HG02759 (cell line): ENCODE results near the gene SLC35A3.
A peak's percentile ranks its signal among the peaks of the same experiment; 100 is the strongest.
"Not testable (repeated sequence)": the region's sequence is repeated elsewhere in the genome, so short reads cannot be mapped to it uniquely, and the experiment has no call there.

Source experiments
- ATAC-seq: cut with Tn5 transposase; IDR thresholded peaks from one replicate; pipeline ENCODE4 v1.9.1; 2021; ENCODE audit warnings: mild to moderate bottlenecking, moderate library complexity; ENCODE audit not compliant: unreplicated experiment

Gene SLC35A3

GRCh38 chr1:100034470-100034869 lies 64.7 kb downstream of the SLC35A3 start:
- ATAC-seq = no peak

DNA sequence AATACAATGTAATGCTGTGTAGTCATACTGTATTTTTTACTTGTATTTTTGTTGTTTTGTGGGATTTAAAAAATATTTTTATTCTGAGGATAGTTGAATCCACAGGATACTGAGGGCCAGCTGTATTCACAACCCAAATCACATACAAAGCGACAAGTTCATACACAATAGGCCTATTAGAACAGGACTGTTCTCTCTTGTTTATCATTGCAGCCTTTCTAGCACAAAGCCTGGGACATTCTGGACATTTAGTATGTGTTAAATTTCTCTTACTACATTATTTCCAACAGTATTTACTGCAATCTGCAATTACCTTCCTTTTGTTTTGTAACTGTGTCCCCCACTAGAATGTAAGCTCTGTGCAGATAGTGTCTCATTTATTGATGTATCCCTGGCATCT lies 65.4 kb downstream of the SLC35A3 start:
- no peak for ATAC-seq

DNA sequence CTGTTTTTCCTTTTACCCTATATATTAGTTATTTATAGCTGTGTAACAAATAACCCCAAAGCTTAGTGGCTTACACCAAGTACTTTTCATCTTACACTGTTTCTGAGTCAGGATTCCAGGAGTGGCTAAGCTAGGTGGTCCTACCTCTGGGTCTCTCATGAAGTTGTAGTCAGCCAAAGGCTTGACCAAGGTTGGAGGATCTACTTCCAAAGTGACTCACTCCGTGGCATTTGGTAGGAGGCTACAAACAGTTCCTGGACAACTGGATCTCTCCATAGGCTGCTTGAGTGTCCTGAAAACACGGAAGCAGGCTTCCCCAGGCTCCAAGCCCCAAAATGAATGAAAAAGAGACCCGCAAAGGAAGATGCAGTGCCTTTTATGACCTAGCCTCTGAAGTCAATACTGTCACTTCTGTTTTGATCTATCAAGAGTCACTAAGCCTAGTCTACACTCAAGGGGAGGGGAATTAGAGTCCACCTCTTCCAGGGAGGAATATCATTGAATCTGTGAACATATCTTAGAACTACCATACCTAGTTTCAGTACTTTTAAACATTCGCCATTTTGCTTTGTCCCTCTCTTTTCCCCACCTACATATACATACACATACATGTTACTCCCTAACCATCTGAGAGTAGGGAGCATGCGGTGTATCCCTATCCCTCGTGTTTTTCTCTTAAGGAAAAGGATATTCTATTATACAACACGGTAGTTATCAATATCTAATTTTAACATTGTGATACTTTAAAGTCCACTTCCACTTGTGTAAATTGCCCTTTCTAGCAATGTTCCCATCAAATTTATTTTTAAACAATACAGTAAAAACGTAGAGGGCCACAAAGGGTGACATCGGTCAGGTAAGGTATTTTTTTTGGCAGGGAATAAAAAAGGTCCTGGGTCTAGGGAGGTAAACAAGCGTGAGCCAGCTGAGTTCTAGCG lies 67.2 kb downstream of the SLC35A3 start:
- no peak for ATAC-seq

DNA sequence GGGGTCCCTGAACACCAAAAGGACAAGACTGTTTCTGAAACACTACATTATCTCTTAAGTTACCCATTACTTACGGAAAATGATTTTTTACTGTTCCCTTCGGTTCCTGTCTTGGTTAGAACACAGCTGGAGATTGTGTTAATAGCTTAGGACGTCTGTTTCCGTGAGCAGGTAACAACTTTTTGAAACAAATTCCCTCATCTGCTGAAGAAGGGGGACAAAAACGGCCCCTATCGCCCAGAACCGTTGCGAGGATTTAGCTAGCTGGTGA lies 67.8 kb downstream of the SLC35A3 start:
- no peak for ATAC-seq

DNA sequence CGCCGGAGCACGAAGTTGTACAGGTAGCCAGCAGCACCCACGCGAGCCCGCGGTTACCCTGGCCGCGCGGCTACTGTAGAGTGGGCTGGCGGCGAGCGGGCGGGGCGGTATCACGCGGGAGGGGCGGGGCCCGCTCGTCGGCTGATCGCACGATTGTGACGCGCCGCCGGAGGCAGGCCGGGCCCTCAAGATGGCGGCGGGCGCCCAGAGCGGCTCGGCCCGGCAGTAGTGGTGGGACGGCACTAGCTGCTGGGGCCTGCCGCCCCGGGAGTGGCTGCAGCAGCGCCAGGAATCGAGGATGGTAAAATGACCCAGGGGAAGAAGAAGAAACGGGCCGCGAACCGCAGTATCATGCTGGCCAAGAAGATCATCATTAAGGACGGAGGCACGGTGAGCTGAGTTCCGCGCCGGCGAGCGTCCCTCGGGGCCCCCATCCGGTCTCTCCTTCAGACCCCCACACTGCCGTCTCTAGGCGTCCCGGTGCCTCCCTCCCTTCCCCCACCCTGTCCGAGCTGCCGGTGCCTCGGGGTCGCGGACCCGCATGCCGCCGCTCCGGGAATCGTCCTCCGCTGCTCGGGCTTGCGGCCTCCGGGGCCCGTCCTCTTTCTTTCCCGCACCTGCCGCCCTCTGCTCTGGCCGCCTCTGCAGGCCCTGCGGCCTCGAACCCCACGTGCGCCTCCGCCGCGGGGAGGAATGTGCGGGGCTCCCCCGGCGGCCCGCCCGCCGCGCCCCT lies 68.3 kb downstream of the SLC35A3 start:
- ATAC-seq = peak; percentile 89

DNA sequence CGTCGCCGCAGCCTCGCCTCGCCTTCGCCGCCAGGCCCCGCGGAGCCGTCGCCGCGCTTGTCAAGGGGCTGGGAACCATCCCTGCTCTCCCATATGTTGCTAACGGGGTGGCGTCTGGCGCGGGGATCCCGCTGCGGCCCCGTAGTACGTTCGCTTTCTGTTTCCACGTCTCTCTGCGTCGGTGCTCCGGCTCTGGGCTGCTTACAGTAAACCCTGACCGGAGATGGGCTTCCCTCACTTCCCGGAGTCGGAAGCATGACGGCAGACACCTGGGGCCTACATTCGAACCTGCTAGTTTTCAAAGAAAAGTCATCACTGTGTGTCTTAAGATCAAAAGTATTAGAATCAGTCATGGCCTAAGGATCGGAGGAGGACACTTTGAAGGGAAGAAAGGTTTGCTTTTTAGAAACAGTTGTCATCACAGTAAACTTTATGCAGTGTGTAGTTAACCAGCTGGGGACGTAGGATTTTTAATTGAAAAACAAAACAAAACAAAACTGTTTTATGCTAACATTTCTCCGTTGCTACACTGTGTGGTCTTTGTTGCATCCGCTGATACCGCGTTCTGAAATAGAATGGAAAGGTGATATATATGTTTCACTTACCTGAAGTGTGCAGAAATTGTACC lies 69.0 kb downstream of the SLC35A3 start:
- ATAC-seq = peak; percentile 50

DNA sequence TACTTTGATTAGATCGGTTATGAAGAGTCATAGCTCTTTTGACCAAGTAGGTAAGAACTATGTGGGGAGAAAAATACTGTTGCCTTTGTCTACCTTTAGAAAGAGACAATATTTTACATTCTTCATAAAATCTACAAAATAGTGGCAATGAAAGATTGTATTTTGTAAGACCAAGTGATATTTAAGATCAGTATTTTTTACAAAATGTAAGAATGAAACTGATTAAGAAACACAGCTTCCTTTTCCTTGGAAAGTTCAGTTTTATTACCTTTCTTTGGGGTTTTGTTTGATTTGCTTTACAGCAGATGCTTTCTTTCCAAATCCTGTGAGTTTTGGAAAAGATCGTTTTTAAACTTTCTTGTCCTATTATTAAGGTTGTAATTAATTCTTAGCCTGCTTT lies 69.8 kb downstream of the SLC35A3 start:
- ATAC-seq = no peak

GRCh38 chr1:100045206-100045605 lies 75.4 kb downstream of the SLC35A3 start:
- no peak for ATAC-seq

DNA sequence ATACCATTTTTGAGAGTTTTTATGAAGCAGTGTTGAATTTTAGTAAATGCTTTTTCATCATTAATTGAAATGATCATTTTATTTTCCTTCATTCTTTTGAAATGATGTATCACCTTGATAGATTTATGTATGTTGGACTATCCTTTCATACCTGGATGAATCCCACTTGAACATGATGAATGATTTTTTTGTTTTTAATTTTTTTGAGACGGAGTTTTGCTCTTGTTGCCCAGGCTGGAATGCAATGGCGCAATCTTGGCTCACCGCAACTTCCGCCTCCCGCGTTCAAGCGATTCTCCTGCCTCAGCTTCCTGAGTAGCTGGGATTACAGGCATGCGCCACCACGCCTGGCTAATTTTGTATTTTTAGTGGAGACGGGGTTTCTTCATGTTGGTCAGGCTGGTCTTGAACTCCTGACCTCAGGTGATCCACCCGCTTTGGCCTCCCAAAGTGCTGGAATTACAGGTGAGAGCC lies 77.5 kb downstream of the SLC35A3 start:
- ATAC-seq = not testable (repeated sequence)

GRCh38 chr1:100050139-100050538 lies 80.3 kb downstream of the SLC35A3 start:
- ATAC-seq = no peak

GRCh38 chr1:100051401-100051800 lies 81.6 kb downstream of the SLC35A3 start:
- no peak for ATAC-seq

DNA sequence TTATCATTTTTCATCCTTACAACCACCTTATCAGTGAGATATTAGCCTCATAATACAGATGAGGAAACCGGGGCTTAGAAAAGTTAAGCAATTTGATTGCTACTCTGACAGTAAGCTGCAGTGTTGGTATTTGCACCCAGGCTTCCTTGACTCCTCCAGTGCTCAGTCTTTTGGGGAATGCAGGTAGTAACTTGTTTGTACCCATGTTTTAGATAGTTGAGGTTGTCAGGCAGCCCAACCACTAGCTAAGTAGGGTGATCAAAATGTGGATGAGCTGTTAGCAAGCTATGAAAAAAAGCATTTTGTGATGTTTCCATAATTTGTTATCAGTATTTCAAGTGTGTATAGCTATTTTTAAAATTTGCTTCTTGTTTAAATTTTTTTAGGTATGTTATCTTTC lies 82.1 kb downstream of the SLC35A3 start:
- ATAC-seq = no peak

DNA sequence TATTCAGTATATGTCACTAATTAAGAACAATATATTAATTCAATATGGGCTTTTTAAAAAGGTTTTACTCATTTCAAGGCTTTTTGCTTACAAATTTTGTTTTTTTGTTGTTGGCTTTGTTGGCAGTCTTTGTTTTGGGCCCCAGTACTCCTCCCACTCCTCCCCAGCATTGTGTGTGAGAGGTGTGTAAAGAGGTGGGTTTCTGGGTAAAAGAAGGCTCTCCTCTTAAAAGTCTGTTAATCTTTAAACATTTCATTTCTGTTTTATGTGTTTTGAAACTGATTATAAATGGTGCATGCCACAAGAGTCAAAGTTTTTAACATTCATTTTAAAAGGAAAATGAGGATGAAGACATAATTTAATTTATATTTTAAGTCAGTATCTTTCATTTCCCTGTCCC lies 83.3 kb downstream of the SLC35A3 start:
- ATAC-seq = peak; percentile 54

- no peak for ATAC-seq
Observed at GRCh38 chr1:100053727-100054126, 83.9 kb downstream of the SLC35A3 start.

DNA sequence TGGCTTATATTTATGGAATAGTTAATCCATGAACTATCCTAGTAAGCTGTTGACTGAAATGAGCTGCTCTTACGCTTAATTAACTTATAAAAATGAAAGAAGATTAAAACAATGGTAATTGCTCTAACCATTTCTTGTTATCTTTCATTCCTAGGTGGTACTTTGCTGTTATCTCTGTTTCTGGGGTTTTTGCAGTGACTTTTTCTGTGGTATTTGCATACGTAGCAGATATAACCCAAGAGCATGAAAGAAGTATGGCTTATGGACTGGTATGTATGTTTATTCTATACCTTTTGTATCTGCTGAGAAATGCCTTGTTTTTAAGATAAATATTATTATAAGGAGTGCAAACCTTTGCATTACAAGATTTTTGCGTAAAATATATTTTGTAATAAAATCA lies 91.9 kb downstream of the SLC35A3 start:
- ATAC-seq = no peak

GRCh38 chr1:100065183-100065968 lies 95.6 kb downstream of the SLC35A3 start:
- ATAC-seq = no peak

DNA sequence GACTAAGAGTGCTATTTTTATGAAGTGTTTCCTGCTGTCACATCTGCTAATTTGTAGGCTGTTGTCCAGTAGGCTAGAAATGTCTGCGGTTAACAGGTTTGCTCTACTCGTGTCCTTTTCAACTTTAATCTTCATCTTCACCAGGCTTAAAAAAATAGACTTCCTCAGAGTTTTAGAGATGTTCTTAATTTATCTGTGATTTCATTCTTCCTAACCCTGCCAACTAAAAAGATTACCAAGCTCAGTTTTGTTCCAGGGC lies 96.1 kb downstream of the SLC35A3 start:
- no peak for ATAC-seq

DNA sequence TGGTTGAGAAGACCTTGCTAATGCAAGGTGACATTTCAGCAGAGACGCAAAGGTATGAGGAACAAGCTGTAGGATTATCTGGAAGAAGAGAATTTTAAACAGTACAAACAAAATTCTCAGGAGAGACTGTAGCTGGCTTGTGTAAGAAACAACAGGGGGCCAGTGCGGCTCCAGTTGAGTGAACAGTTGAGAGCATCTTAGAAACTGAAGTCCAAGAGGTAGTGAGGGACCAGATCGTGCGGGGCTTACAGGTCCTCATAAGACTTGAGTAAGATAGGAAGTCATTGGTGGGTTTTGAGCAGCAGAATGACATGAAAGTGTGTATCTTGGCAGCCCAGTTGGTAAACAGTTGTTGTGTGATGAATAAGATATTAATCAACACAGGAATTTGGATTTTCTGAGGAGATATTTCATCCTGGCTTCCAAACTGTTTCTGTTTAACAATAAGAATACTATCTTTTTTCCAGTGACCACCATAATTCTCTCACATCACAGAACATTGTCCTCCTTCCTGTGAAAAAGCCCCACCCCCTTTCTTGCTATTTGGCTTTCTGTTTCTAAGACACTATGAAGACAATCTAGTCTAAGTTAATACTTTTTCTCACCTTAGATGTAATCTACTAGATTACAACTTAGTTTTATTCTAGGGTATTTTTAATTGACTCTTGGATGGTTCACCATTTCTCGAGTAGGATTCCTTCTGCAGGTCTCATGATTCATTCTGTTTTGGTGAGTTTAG lies 100.6 kb downstream of the SLC35A3 start:
- ATAC-seq = no peak

GRCh38 chr1:100073531-100073930 lies 103.7 kb downstream of the SLC35A3 start:
- ATAC-seq = no peak

GRCh38 chr1:100074604-100075395 lies 105.0 kb downstream of the SLC35A3 start:
- ATAC-seq = no peak
